Kidney epithelial cell (primary cell): ENCODE results near the gene MIX23. TPM values are rescaled to one million over a fixed set of nuclear protein-coding genes. Genes with fewer than 3 reads are reported as not detected.

Source experiments
- DNase-seq: peaks from one replicate; pipeline ENCODE4 v3.0.0-alpha.2; 2010; ENCODE audit warnings: low read depth
- H3K27me3 ChIP-seq: 2 replicates; pipeline ENCODE4 v1.6.0; 2011; ENCODE audit warnings: low read length; ENCODE audit not compliant: control insufficient read depth, insufficient read depth
- H3K36me3 ChIP-seq: 2 replicates; pipeline ENCODE4 v1.5.1; 2011; ENCODE audit warnings: low read length; ENCODE audit not compliant: control insufficient read depth, insufficient read depth
- H3K4me3 ChIP-seq: 2 replicates; pipeline ENCODE4 v1.5.1; 2011; ENCODE audit warnings: low read depth, mild to moderate bottlenecking, control low read depth, low read length
- total RNA-seq: library from RNA; depleted of rRNA; stranded (reverse); fragments of >200 nt; gene quantifications from 2 replicates; pipeline ENCODE4 v1.2.3, GENCODE V29; 2015
- TF ChIP-seq, protein P1 (sequence below): IDR thresholded peaks from 2 replicates; pipeline ENCODE4 v1.5.1; 2011; ENCODE audit warnings: mild to moderate bottlenecking, moderate library complexity, low read length, control low read depth, inconsistent platforms; ENCODE audit not compliant: insufficient read depth, poor library complexity, severe bottlenecking

MIX23 gene
- total RNA-seq, 1 donor from 2014 or later: 24.8 TPM

DNA sequence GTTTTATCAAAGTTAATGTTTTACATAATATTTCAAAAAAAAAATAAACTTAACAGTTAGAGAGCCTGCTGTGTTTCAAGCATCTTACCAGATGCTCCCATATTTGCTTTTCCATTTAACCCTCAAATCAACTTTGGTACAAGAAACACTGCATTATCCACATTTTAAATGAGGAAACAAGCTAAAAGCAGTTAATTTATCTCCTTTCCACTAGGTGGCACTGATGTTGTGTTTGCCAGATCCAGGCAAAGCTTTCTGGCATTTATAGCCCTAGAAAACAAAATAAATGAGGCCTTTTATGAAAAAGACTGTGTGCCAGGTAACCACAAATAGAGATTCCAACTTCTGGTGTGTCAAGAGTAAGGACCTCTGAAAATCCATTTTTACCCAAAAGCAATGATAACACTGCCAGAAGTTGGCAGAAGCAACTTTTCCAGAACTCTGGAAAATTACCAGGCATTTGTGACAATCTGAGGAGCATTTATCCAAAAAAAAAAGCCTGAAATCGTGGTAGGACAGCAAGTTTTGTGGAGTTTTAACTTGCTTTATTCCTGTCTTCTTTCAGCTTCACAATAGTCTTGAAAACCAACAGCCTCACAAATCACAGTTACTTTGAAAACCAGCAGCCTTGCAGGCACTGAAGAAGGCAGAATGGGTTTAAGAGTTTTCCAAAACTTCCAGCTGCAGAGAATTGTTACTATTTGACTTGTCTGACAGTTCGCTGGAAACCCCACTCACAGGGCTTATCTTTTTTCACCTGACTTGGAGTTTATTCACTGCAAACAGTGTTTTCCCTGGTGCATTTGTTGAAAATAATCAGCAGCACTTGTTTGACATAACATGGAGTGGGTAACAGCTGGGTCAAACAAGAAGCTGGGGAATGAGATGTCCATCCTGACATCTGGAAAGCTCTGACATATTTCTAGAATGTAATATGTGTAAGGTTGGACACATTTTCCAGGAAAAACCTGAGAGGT is 10.1 kb upstream of the MIX23 start:
- DNase-seq: peak; percentile 49
- Histone ChIP-seq H3K4me3 (no peak overlapping the region), H3K27me3 (no peaks in the 10 kb centered on the region), H3K36me3 (no peaks in the 10 kb centered on the region)
- TF ChIP-seq, protein P1, sequence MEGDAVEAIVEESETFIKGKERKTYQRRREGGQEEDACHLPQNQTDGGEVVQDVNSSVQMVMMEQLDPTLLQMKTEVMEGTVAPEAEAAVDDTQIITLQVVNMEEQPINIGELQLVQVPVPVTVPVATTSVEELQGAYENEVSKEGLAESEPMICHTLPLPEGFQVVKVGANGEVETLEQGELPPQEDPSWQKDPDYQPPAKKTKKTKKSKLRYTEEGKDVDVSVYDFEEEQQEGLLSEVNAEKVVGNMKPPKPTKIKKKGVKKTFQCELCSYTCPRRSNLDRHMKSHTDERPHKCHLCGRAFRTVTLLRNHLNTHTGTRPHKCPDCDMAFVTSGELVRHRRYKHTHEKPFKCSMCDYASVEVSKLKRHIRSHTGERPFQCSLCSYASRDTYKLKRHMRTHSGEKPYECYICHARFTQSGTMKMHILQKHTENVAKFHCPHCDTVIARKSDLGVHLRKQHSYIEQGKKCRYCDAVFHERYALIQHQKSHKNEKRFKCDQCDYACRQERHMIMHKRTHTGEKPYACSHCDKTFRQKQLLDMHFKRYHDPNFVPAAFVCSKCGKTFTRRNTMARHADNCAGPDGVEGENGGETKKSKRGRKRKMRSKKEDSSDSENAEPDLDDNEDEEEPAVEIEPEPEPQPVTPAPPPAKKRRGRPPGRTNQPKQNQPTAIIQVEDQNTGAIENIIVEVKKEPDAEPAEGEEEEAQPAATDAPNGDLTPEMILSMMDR: peak; percentile 68

DNA sequence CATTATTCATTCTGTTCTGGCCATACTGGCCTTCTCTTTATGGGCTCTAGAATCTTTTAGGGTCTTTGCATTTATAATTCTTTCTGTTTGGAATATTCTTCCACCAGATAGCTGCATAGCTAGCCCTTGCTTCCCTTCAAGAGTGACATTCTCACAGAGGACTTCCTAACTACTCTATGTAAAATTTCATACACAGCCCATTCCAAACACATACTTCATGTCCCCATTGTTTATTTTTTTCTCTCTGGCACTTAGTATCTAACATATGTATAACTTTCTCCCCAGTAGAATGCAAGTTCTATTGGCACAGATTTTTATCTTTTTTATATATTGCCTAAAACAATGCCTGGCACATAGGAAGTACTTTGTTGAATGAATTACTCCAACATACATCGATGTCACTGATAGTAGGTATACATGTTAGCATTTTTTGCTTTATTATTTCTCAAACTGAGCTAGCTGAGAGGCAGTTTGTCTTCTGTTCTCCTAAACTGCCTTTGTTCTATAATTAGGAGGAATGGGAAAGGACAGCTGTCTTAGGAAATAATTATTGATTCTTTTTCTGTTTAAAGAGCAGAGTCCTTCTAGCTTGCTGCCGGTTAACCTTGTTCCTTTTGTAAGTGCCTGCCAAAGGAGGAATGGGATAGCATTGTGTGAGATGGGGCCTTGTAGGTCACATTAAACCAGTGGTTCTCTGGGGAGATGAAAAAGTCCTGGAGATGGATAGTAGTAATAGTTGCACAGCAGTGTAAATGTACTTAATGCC is 8.8 kb upstream of the MIX23 start:
- no peaks in the 10 kb centered on the region for H3K27me3 ChIP-seq
- no peak for DNase-seq
- H3K36me3 ChIP-seq: no peaks in the 10 kb centered on the region
- TF ChIP-seq, protein P1: no peak
- no peak overlapping the region for H3K4me3 ChIP-seq

DNA sequence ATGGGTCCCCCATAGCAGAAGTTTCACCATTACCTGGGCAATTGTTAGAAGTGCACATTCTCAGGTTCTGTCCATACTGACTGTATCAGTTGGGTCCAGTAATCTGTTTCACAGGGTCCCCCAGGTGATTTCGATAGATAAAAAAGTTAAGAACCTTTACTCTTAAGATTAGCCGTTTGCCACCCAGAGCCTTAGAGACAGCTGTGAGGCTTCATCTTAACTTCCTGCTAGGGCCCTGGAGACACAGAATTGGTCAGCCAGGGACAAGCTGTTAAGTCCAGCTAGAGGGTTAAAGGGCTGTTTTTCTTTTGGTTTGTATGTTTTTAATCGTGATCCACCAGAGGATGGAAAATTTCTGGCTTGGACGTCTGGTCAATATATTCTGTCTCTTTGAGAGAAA is 7.6 kb upstream of the MIX23 start:
- Histone ChIP-seq H3K36me3 (no peaks in the 10 kb centered on the region), H3K27me3 (no peaks in the 10 kb centered on the region), H3K4me3 (no peak overlapping the region)
- DNase-seq: no peak
- TF ChIP-seq, protein P1: no peak

DNA sequence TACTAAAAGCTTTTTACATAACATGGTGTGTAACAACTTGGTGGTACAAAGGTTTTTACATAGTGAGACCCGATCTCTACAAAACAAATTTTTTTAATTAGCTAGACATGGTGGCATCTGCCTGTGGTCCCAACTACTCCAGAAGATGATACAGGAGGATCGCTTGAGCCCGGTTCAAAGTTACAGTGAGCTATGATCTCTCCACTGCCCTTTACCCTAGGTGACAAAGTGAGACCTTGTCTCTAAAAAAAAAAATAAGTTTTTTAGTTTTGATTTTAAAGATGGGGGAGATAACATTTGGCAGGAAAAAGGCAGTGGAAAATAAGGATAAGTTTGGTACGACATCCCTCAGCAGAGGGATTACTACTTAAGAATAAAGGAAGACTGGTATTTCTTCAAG is 6.9 kb upstream of the MIX23 start:
- TF ChIP-seq, protein P1: no peak

DNA sequence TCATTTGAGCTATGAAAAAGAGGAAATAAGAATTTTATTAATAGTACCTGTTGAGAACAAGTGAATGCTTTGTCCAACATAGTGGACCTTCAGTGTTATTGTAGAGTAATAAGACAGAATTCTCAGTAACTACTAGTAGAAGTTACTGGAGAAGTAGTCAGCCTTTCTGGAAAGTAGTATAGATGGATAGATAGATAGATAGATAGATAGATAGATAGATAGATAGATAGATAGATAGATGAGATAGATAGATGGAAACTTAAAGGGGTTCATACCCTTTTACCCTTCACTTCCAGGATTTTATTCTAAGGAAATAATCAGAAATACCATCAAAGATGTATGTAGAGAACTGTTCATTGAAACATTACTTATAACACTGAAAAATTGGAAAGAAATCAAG is 6.2 kb upstream of the MIX23 start:
- TF ChIP-seq, protein P1: no peak
- Histone ChIP-seq H3K27me3 (no peaks in the 10 kb centered on the region), H3K4me3 (no peak overlapping the region), H3K36me3 (no peaks in the 10 kb centered on the region)
- no peak for DNase-seq

More for the DNA sequence above, 6.9 kb upstream of the MIX23 start:
- no peak for DNase-seq
- no peaks in the 10 kb centered on the region for H3K27me3 ChIP-seq
- H3K4me3 ChIP-seq: no peak overlapping the region
- no peaks in the 10 kb centered on the region for H3K36me3 ChIP-seq
